ENCODE data around the gene CDR2L.

- TF ChIP-seq, protein P1, sequence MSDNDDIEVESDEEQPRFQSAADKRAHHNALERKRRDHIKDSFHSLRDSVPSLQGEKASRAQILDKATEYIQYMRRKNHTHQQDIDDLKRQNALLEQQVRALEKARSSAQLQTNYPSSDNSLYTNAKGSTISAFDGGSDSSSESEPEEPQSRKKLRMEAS (IDR thresholded peaks at IDR 0.05), result peak; percentile 59
- TF ChIP-seq CHD2 (IDR thresholded peaks at IDR 0.05; ENCODE audit: low read length, partially characterized antibody) (no peak), HOXA7 (CRISPR knock-in tag; IDR thresholded peaks at IDR 0.05) (no peak), CTCF (IDR thresholded peaks at IDR 0.05) (no peak), NPAS2 (CRISPR knock-in tag; IDR thresholded peaks at IDR 0.05; ENCODE audit: borderline replicate concordance) (no peak), POLR2A (IDR thresholded peaks at IDR 0.05; ENCODE audit: low read length) (no peak), CEBPB (IDR thresholded peaks at IDR 0.05) (no peak), RAD21 (conservative IDR thresholded peaks at IDR 0.05 in 1 of 2, IDR thresholded peaks at IDR 0.05 in 1 of 2) (no peak), SMC3 (IDR thresholded peaks at IDR 0.05) (no peak), JUNB (IDR thresholded peaks at IDR 0.05) (no peak), REST (IDR thresholded peaks at IDR 0.05) (no peak), ZFP36 (IDR thresholded peaks at IDR 0.05; ENCODE audit: borderline replicate concordance, partially characterized antibody) (no peak), BHLHE40 (IDR thresholded peaks at IDR 0.05; ENCODE audit: low read depth, low read length) (no peak)
Measured at GRCh38 chr17:75036643-75037268, 49.3 kb downstream of the CDR2L start.

Measured in A549 (cell line).